IMR-90 (cell line): Measurements from ENCODE around the gene SCAF4. TPM values are rescaled to one million over a fixed set of nuclear protein-coding genes. Genes with fewer than 3 reads are reported as not detected.

Experiments
- ATAC-seq: fragments of 200-7000 bp; cut with Tn5 transposase; 2 replicates; pipeline ENCODE4 v1.9.1; 2020; ENCODE audit warnings: low read depth, mild to moderate bottlenecking, moderate library complexity
- BruUV-seq: library from RNA; stranded (reverse); fragments of 400-500 nt; replicated peaks from 2 replicates; lab custom pipeline; 2021; lab: Mats Ljungman, UMichigan
- CTCF ChIA-PET: fragments of 300-600 bp; formaldehyde crosslinking; extraction: SDS; loops from one replicate; lab custom pipeline; 2021; ENCODE audit warnings: antibody characterized with exemption; lab: Yijun Ruan, JAX
- POLR2A ChIA-PET: fragments of 300-600 bp; sonication (Branson Sonifier 250); formaldehyde crosslinking; loops from one replicate; lab custom pipeline; 2022; ENCODE audit warnings: antibody characterized with exemption; ENCODE audit not compliant: unreplicated experiment; lab: Charles Lee
- DNase-seq: peaks from one replicate; pipeline ENCODE4 v3.0.0; 2013
- H2AFZ ChIP-seq: replicated peaks from 2 replicates; pipeline ENCODE3; 2013; ENCODE audit warnings: low read length, mild to moderate bottlenecking; ENCODE audit not compliant: poor library complexity
- H2AK5ac ChIP-seq: 2 replicates; pipeline ENCODE4 v1.6.1; 2013; ENCODE audit warnings: low read depth, low read length, inconsistent platforms
- H2AK9ac ChIP-seq: replicated peaks from 2 replicates; pipeline ENCODE3; 2013; ENCODE audit warnings: mild to moderate bottlenecking, low read depth, low read length, moderate library complexity; ENCODE audit not compliant: poor library complexity
- H2BK120ac ChIP-seq: 2 replicates; pipeline ENCODE4 v1.6.1; 2013; ENCODE audit warnings: low read depth, low read length, inconsistent platforms
- H2BK15ac ChIP-seq: 3 replicates; pipeline ENCODE4 v1.6.1; 2013; ENCODE audit warnings: low read depth, low read length, inconsistent platforms
- H2BK20ac ChIP-seq: 2 replicates; pipeline ENCODE4 v1.6.1; 2013; ENCODE audit warnings: low read depth, mild to moderate bottlenecking, inconsistent platforms, low read length, moderate library complexity
- H2BK5ac ChIP-seq: 2 replicates; pipeline ENCODE4 v1.6.1; 2013; ENCODE audit warnings: mild to moderate bottlenecking, low read depth, low read length, inconsistent platforms; ENCODE audit not compliant: poor library complexity, severe bottlenecking
- H3K14ac ChIP-seq: replicated peaks from 2 replicates; pipeline ENCODE4 v1.6.1; 2013; ENCODE audit warnings: low read depth, low read length, inconsistent platforms
- H3K18ac ChIP-seq: 2 replicates; pipeline ENCODE4 v1.6.1; 2013; ENCODE audit warnings: low read depth, low read length, control low read depth
- H3K23ac ChIP-seq: 2 replicates; pipeline ENCODE4 v1.6.1; 2013; ENCODE audit warnings: low read depth, low read length, inconsistent platforms
- H3K27ac ChIP-seq: 2 replicates; pipeline ENCODE4 v1.5.1; 2013; ENCODE audit warnings: mild to moderate bottlenecking, control low read depth, low read length; ENCODE audit not compliant: insufficient read depth
- H3K27me3 ChIP-seq: 2 replicates; pipeline ENCODE4 v1.6.1; 2013; ENCODE audit warnings: low read length; ENCODE audit not compliant: control insufficient read depth, insufficient read depth
- H3K36me3 ChIP-seq: 2 replicates; pipeline ENCODE4 v1.6.1; 2013; ENCODE audit warnings: low read length, mixed read lengths; ENCODE audit not compliant: control insufficient read depth, insufficient read depth
- H3K4ac ChIP-seq: 2 replicates; pipeline ENCODE4 v1.6.1; 2013; ENCODE audit warnings: low read depth, low read length, inconsistent platforms
- H3K4me1 ChIP-seq: 2 replicates; pipeline ENCODE4 v1.6.1; 2013; ENCODE audit warnings: low read length, mixed read lengths; ENCODE audit not compliant: control insufficient read depth, insufficient read depth
- H3K4me2 ChIP-seq: 2 replicates; pipeline ENCODE4 v1.6.1; 2013; ENCODE audit warnings: low read depth, mild to moderate bottlenecking, control low read depth, low read length, moderate library complexity
- H3K4me3 ChIP-seq: 2 replicates; pipeline ENCODE4 v1.5.1; 2013; ENCODE audit warnings: low read depth, mild to moderate bottlenecking, control low read depth, low read length, moderate library complexity; ENCODE audit not compliant: insufficient read depth
- H3K56ac ChIP-seq: 2 replicates; pipeline ENCODE4 v1.6.1; 2013; ENCODE audit warnings: low read length, inconsistent platforms; ENCODE audit not compliant: insufficient read depth; ENCODE audit errors: extremely low read depth
- H3K79me1 ChIP-seq, 2 experiments: 2 replicates each; pipeline ENCODE4 v1.6.1; 2013; ENCODE audit warnings: low read length in 2 of 2, inconsistent platforms in 1 of 2, low read depth in 1 of 2
- H3K9ac ChIP-seq: 2 replicates; pipeline ENCODE4 v1.6.1; 2013; ENCODE audit warnings: low read depth, low read length, control low read depth
- H3K9me1 ChIP-seq: 2 replicates; pipeline ENCODE4 v1.6.1; 2013; ENCODE audit warnings: low read length, inconsistent platforms; ENCODE audit not compliant: insufficient read depth
- H3K9me3 ChIP-seq: 2 replicates; pipeline ENCODE4 v1.6.1; 2013; ENCODE audit warnings: low read length; ENCODE audit not compliant: control insufficient read depth, insufficient read depth
- H4K20me1 ChIP-seq: 2 replicates; pipeline ENCODE4 v1.6.1; 2013; ENCODE audit warnings: low read length, inconsistent platforms; ENCODE audit not compliant: insufficient read depth
- H4K5ac ChIP-seq: 2 replicates; pipeline ENCODE4 v1.6.1; 2013; ENCODE audit warnings: mild to moderate bottlenecking, low read depth, low read length, control low read depth
- H4K8ac ChIP-seq, 2 experiments: 2 replicates each; pipeline ENCODE4 v1.6.1; 2013; ENCODE audit warnings: low read depth in 2 of 2, low read length in 2 of 2, control low read depth in 1 of 2, inconsistent platforms in 1 of 2
- H4K91ac ChIP-seq: 2 replicates; pipeline ENCODE4 v1.6.1; 2013; ENCODE audit warnings: low read depth, low read length, inconsistent platforms; ENCODE audit not compliant: insufficient read depth
- SMC3 ChIP-seq: fragments of 150-350 bp; IDR thresholded peaks from 2 replicates; pipeline ENCODE4 v1.6.1; 2016; ENCODE audit warnings: low read depth, mild to moderate bottlenecking, antibody characterized with exemption, low read length, moderate library complexity
- WGBS, 2 experiments: methylation state at CpG; one replicate each; pipeline versions ENCODE4 v1.1.5 to v1.1.7; 2013; ENCODE audit warnings: missing lambda C conversion rate in 2 of 2; ENCODE audit not compliant: insufficient read length in 1 of 2; ENCODE audit errors: extremely low coverage in 2 of 2; 5-methylcytosine and 5-hydroxymethylcytosine counted together
- dilution Hi-C: fragments of 300-500 bp; cut with HindIII; formaldehyde crosslinking; loops from one replicate; pipeline ENCODE4 v1.14.3; 2018; ENCODE audit warnings: low sequenced_read_pairs; ENCODE audit not compliant: unreplicated experiment
- in situ Hi-C: fragments of 300-500 bp; cut with MboI; formaldehyde crosslinking; loops from 3 replicates; pipeline ENCODE4 v1.14.3; 2019; ENCODE audit warnings: low sequenced_read_pairs, inconsistent platforms, mixed read lengths
- intact Hi-C: fragments of 100-400 bp; cut with micrococcal nuclease; formaldehyde crosslinking; loops from 2 replicates; pipeline ENCODE4 v1.10.0; 2022
- polyA plus RNA-seq, 3 experiments: library from polyadenylated mRNA; depleted of rRNA; stranded (reverse); fragments of >200 nt; gene quantifications; 2 replicates each; pipeline ENCODE4 v1.2.3, GENCODE V29; 2012; ENCODE audit warnings: low replicate concordance in 1 of 3
- total RNA-seq: library from RNA; depleted of rRNA; stranded (reverse); fragments of >200 nt; gene quantifications from 2 replicates; pipeline ENCODE4 v1.2.3, GENCODE V29; 2012
- TF ChIP-seq, protein P1 (sequence below): conservative IDR thresholded peaks from 2 replicates; pipeline ENCODE4 v1.5.1; 2012; ENCODE audit warnings: mild to moderate bottlenecking, low read depth, low read length, improper control_type of control experiment
- TF ChIP-seq, protein P2 (sequence below): fragments of 150-350 bp; IDR thresholded peaks from 2 replicates; pipeline ENCODE4 v1.6.1; 2017; ENCODE audit warnings: mild to moderate bottlenecking, antibody characterized with exemption, low read length, low read depth
- TF ChIP-seq, protein P3 (sequence below): fragments of 150-350 bp; IDR thresholded peaks from 2 replicates; pipeline ENCODE4 v1.6.1; 2016; ENCODE audit warnings: low read depth, mild to moderate bottlenecking, low read length, moderate library complexity, borderline replicate concordance

SCAF4 gene
- total and polyA plus RNA-seq, 2 of the 4 experiments (the other 2 are of a cell fraction): 2.7 to 12.1 TPM

DNA sequence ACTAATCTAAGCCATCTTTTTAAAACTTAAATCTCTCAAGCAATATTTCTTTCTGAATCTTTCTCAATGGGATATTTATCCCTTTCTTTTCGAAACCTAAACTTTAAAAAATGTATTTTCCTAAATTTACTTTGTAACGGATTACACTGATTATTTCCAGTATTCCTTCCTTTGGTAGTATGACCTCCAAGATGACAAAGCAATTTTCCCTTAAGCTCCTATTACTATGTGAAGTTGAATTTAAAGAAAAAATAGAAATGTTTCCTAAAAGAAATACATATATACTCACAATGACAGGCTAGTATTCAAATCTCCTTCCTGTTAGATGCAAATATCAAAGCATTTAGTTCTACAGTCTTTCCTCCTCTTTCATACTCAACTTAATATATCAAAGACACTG, 15.8 kb downstream of the SCAF4 start:
- H3K27me3 ChIP-seq: no peaks in the 10 kb centered on the region
- DNase-seq (no peak), ATAC-seq (no peak)
- no peak overlapping the region for H2AFZ ChIP-seq
- H3K23ac ChIP-seq: no peak overlapping the region
- no peak overlapping the region for H3K4me2 ChIP-seq
- no peak overlapping the region for H4K5ac ChIP-seq
- dilution Hi-C loops (no loop called here), intact Hi-C loops (no loop called here), in situ Hi-C loops (no loop called here)
- no peak overlapping the region for H3K27ac ChIP-seq
- no peak overlapping the region for H3K4ac ChIP-seq
- H2BK20ac ChIP-seq: no peak overlapping the region
- no peaks in the 10 kb centered on the region; the same call in 1 of the 2 replicates for H3K9me1 ChIP-seq
- H4K20me1 ChIP-seq: peaks cover 66% of the 10 kb centered on the region
- H3K18ac ChIP-seq: no peak overlapping the region
- H3K4me1 ChIP-seq: peaks cover 9% of the 10 kb centered on the region
- H3K56ac ChIP-seq: no peak overlapping the region
- no TSS peak for BruUV-seq
- no peak overlapping the region for H4K91ac ChIP-seq
- H2BK120ac ChIP-seq: no peak overlapping the region
- no peak for TF ChIP-seq SMC3
- TF ChIP-seq, protein P1, sequence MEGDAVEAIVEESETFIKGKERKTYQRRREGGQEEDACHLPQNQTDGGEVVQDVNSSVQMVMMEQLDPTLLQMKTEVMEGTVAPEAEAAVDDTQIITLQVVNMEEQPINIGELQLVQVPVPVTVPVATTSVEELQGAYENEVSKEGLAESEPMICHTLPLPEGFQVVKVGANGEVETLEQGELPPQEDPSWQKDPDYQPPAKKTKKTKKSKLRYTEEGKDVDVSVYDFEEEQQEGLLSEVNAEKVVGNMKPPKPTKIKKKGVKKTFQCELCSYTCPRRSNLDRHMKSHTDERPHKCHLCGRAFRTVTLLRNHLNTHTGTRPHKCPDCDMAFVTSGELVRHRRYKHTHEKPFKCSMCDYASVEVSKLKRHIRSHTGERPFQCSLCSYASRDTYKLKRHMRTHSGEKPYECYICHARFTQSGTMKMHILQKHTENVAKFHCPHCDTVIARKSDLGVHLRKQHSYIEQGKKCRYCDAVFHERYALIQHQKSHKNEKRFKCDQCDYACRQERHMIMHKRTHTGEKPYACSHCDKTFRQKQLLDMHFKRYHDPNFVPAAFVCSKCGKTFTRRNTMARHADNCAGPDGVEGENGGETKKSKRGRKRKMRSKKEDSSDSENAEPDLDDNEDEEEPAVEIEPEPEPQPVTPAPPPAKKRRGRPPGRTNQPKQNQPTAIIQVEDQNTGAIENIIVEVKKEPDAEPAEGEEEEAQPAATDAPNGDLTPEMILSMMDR: no peak
- TF ChIP-seq, protein P2, sequence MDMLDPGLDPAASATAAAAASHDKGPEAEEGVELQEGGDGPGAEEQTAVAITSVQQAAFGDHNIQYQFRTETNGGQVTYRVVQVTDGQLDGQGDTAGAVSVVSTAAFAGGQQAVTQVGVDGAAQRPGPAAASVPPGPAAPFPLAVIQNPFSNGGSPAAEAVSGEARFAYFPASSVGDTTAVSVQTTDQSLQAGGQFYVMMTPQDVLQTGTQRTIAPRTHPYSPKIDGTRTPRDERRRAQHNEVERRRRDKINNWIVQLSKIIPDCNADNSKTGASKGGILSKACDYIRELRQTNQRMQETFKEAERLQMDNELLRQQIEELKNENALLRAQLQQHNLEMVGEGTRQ: no peak
- TF ChIP-seq, protein P3, sequence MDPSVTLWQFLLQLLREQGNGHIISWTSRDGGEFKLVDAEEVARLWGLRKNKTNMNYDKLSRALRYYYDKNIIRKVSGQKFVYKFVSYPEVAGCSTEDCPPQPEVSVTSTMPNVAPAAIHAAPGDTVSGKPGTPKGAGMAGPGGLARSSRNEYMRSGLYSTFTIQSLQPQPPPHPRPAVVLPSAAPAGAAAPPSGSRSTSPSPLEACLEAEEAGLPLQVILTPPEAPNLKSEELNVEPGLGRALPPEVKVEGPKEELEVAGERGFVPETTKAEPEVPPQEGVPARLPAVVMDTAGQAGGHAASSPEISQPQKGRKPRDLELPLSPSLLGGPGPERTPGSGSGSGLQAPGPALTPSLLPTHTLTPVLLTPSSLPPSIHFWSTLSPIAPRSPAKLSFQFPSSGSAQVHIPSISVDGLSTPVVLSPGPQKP: no peak
- H2AK9ac ChIP-seq: no peak overlapping the region
- H3K36me3 ChIP-seq: peaks cover 1% of the 10 kb centered on the region; the same call in 1 of the 2 replicates
- H2AK5ac ChIP-seq: no peak overlapping the region
- peak overlapping the region; percentile 44 for H2BK5ac ChIP-seq
- H3K14ac ChIP-seq: no peak overlapping the region
- peaks cover 3 to 37% of the 10 kb centered on the region in 2 experiments; a peak in 2 of 4 replicates for H3K79me1 ChIP-seq
- WGBS, 2 experiments: 100% methylated on average over 1 of the region's 2 CpGs; no CpG with 5 or more reads in 1 of the 2 experiments
- no peak overlapping the region for H3K4me3 ChIP-seq
- ChIA-PET POLR2A (no interaction called here), CTCF (no interaction called here)
- H4K8ac ChIP-seq: no peak overlapping the region
- H3K9ac ChIP-seq: no peak overlapping the region
- H3K9me3 ChIP-seq: no peaks in the 10 kb centered on the region
- H2BK15ac ChIP-seq: no peak overlapping the region
